H9 (cell line): Measurements from ENCODE around the gene CCSER2. TPM values are rescaled to one million over a fixed set of nuclear protein-coding genes. Genes with fewer than 3 reads are reported as not detected.

Experiments
- DNase-seq: peaks from one replicate; pipeline ENCODE4 v3.0.0-alpha.2; 2017
- H2AFZ ChIP-seq: one replicate; pipeline ENCODE4 v1.6.1; 2013; ENCODE audit warnings: mild to moderate bottlenecking, low read length, control low read depth, moderate library complexity
- H2AK5ac ChIP-seq: 2 replicates; pipeline ENCODE4 v1.6.1; 2013; ENCODE audit warnings: low read length, control low read depth, mixed read lengths; ENCODE audit not compliant: insufficient read length
- H2BK120ac ChIP-seq: one replicate; pipeline ENCODE4 v1.6.1; 2013; ENCODE audit warnings: low read depth, mild to moderate bottlenecking, low read length, control low read depth, inconsistent platforms; ENCODE audit not compliant: poor library complexity, severe bottlenecking
- H2BK12ac ChIP-seq: 2 replicates; pipeline ENCODE4 v1.6.1; 2013; ENCODE audit warnings: low read length, control low read depth, mixed read lengths, low read depth; ENCODE audit not compliant: insufficient read length
- H2BK15ac ChIP-seq: 2 replicates; pipeline ENCODE4 v1.6.1; 2013; ENCODE audit warnings: low read depth, low read length, control low read depth
- H2BK20ac ChIP-seq: one replicate; pipeline ENCODE4 v1.6.1; 2013; ENCODE audit warnings: low read depth, mild to moderate bottlenecking, low read length, control low read depth, inconsistent platforms; ENCODE audit not compliant: poor library complexity, severe bottlenecking
- H2BK5ac ChIP-seq: 2 replicates; pipeline ENCODE4 v1.6.1; 2013; ENCODE audit warnings: low read length, control low read depth, mixed read lengths; ENCODE audit not compliant: insufficient read length
- H3K14ac ChIP-seq: 2 replicates; pipeline ENCODE4 v1.6.1; 2013; ENCODE audit warnings: low read length, control low read depth; ENCODE audit not compliant: insufficient read depth
- H3K18ac ChIP-seq: 2 replicates; pipeline ENCODE4 v1.6.1; 2013; ENCODE audit warnings: low read depth, mild to moderate bottlenecking, mixed read lengths, low read length, control low read depth; ENCODE audit not compliant: insufficient read length
- H3K23ac ChIP-seq: 2 replicates; pipeline ENCODE4 v1.6.1; 2013; ENCODE audit warnings: low read length, control low read depth, mixed read lengths, low read depth; ENCODE audit not compliant: insufficient read length
- H3K23me2 ChIP-seq: 2 replicates; pipeline ENCODE4 v1.6.1; 2013; ENCODE audit warnings: low read depth, mild to moderate bottlenecking, mixed read lengths, low read length, control low read depth; ENCODE audit not compliant: insufficient read length, poor library complexity, severe bottlenecking
- H3K27ac ChIP-seq: 2 replicates; pipeline ENCODE4 v1.5.1; 2013; ENCODE audit warnings: low read length, control low read depth, mixed read lengths, low read depth; ENCODE audit not compliant: insufficient read length
- H3K27me3 ChIP-seq: 2 replicates; pipeline ENCODE4 v1.6.1; 2013; ENCODE audit warnings: low read length, control low read depth, inconsistent platforms; ENCODE audit not compliant: insufficient read depth
- H3K4ac ChIP-seq: 2 replicates; pipeline ENCODE4 v1.6.1; 2013; ENCODE audit warnings: low read depth, mild to moderate bottlenecking, control low read depth, inconsistent platforms, low read length, moderate library complexity
- H3K4me1 ChIP-seq: 2 replicates; pipeline ENCODE4 v1.6.1; 2013; ENCODE audit warnings: low read length, control low read depth, inconsistent platforms; ENCODE audit not compliant: insufficient read depth
- H3K4me2 ChIP-seq: 2 replicates; pipeline ENCODE4 v1.6.1; 2013; ENCODE audit warnings: low read length, control low read depth, mixed read lengths; ENCODE audit not compliant: insufficient read length, insufficient read depth
- H3K56ac ChIP-seq: 2 replicates; pipeline ENCODE4 v1.6.1; 2013; ENCODE audit warnings: low read depth, mild to moderate bottlenecking, mixed read lengths, low read length, control low read depth; ENCODE audit not compliant: insufficient read length
- H3K79me1 ChIP-seq: 2 replicates; pipeline ENCODE4 v1.6.1; 2013; ENCODE audit warnings: low read depth, mild to moderate bottlenecking, moderate library complexity, low read length, control low read depth, inconsistent platforms; ENCODE audit not compliant: insufficient read depth, poor library complexity, severe bottlenecking
- H3K79me2 ChIP-seq: 2 replicates; pipeline ENCODE4 v1.6.1; 2013; ENCODE audit warnings: low read length, control low read depth, inconsistent platforms; ENCODE audit not compliant: insufficient read depth
- H3K9ac ChIP-seq: 2 replicates; pipeline ENCODE4 v1.6.1; 2013; ENCODE audit warnings: low read length, control low read depth, mixed read lengths; ENCODE audit not compliant: insufficient read length; ENCODE audit errors: extremely low read depth
- H3K9me3 ChIP-seq: one replicate; pipeline ENCODE4 v1.6.1; 2013; ENCODE audit warnings: low read depth, low read length, inconsistent platforms; ENCODE audit not compliant: control insufficient read depth
- H3T11ph ChIP-seq: one replicate; pipeline ENCODE4 v1.6.1; 2013; ENCODE audit warnings: mild to moderate bottlenecking, low read length, control low read depth, inconsistent platforms
- H4K20me1 ChIP-seq: one replicate; pipeline ENCODE4 v1.6.1; 2013; ENCODE audit not compliant: control insufficient read depth, insufficient read length, insufficient read depth
- H4K5ac ChIP-seq: 2 replicates; pipeline ENCODE4 v1.6.1; 2013; ENCODE audit warnings: low read depth, mild to moderate bottlenecking, mixed read lengths, low read length, control low read depth; ENCODE audit not compliant: insufficient read length
- H4K8ac ChIP-seq: replicated peaks from 2 replicates; pipeline ENCODE4 v1.6.1; 2013; ENCODE audit warnings: low read length, control low read depth, mixed read lengths, low read depth; ENCODE audit not compliant: insufficient read length
- H4K91ac ChIP-seq: 2 replicates; pipeline ENCODE4 v1.6.1; 2013; ENCODE audit warnings: low read depth, mild to moderate bottlenecking, moderate library complexity, mixed read lengths, low read length, control low read depth; ENCODE audit not compliant: insufficient read length
- H3K27ac Mint-ChIP-seq, 3 experiments: 2 replicates in 2 of 3; 3 replicates in 1 of 3; pipeline ENCODE4 v1.8.0; 2020 to 2021; ENCODE audit warnings: mixed read lengths in 3 of 3, mild to moderate bottlenecking in 1 of 3, moderate library complexity in 1 of 3
- H3K27me3 Mint-ChIP-seq: 2 replicates; pipeline ENCODE4 v1.8.0; 2021; ENCODE audit warnings: low read depth, mild to moderate bottlenecking, moderate library complexity, mixed read lengths
- H3K36me3 Mint-ChIP-seq, 3 experiments: 2 replicates in 2 of 3; 3 replicates in 1 of 3; pipeline ENCODE4 v1.8.0; 2020 to 2021; ENCODE audit warnings: low read depth in 3 of 3, mixed read lengths in 3 of 3; ENCODE audit not compliant: insufficient read depth in 1 of 3
- H3K4me1 Mint-ChIP-seq, 2 experiments: 2 replicates each; pipeline ENCODE4 v1.8.0; 2020; ENCODE audit warnings: mixed read lengths in 2 of 2
- H3K4me3 Mint-ChIP-seq, 2 experiments: 2 replicates in 1 of 2; 3 replicates in 1 of 2; pipeline ENCODE4 v1.8.0; 2020 to 2021; ENCODE audit warnings: mild to moderate bottlenecking in 2 of 2, mixed read lengths in 2 of 2, moderate library complexity in 1 of 2
- H3K9me3 Mint-ChIP-seq, 2 experiments: 2 replicates in 1 of 2; 3 replicates in 1 of 2; pipeline ENCODE4 v1.8.0; 2020; ENCODE audit warnings: mild to moderate bottlenecking in 2 of 2, mixed read lengths in 2 of 2, moderate library complexity in 1 of 2
- CTCF ChIP-seq: fragments of 200-600 bp; sonication (generic); conservative IDR thresholded peaks from 3 replicates; pipeline ENCODE4 v1.8.0; 2021; ENCODE audit warnings: antibody characterized with exemption, mild to moderate bottlenecking
- WGBS: extraction: QIAGEN DNeasy Blood & Tissue Kit; methylation state at CpG from one replicate; pipeline ENCODE4 v1.1.7; 2013; ENCODE audit warnings: missing lambda C conversion rate, low lambda C conversion rate, mixed read lengths; ENCODE audit not compliant: insufficient read length; ENCODE audit errors: extremely low coverage; 5-methylcytosine and 5-hydroxymethylcytosine counted together
- total RNA-seq: library from RNA; stranded (reverse); gene quantifications from 2 replicates; pipeline ENCODE4 v1.2.1, GENCODE V29; 2021

CCSER2 gene
- total RNA-seq, 1 experiment from 2014 or later: 22.2 TPM

GRCh38 chr10:84550756-84551436 lies 222.5 kb downstream of the CCSER2 start:
- H3K27me3 ChIP-seq: no peaks in the 10 kb centered on the region
- no peaks in the 10 kb centered on the region for H3K79me1 ChIP-seq
- no peak overlapping the region for H2BK5ac ChIP-seq
- Mint-ChIP-seq H3K4me3 (no peak overlapping the region), H3K4me1 (peaks cover 5 to 12% of the 10 kb centered on the region in 2 experiments; a peak in 3 of 4 replicates), H3K27me3 (peaks cover 7% of the 10 kb centered on the region), H3K27ac (no peak overlapping the region), H3K9me3 (no peaks in the 10 kb centered on the region; a peak in 1 of 5 replicates), H3K36me3 (no peaks in the 10 kb centered on the region)
- H3K4me1 ChIP-seq: no peaks in the 10 kb centered on the region
- no peak overlapping the region for H3K23ac ChIP-seq
- no peak overlapping the region for H4K5ac ChIP-seq
- no peak overlapping the region for H3K9ac ChIP-seq
- no peak overlapping the region for H3K4ac ChIP-seq
- no peak overlapping the region for H3K27ac ChIP-seq
- no peak overlapping the region for H3K56ac ChIP-seq
- TF ChIP-seq CTCF: no peak
- H4K91ac ChIP-seq: no peak overlapping the region
- H3K79me2 ChIP-seq: no peaks in the 10 kb centered on the region
- no peaks in the 10 kb centered on the region for H3K9me3 ChIP-seq
- no peak for DNase-seq
- no peak overlapping the region for H3K18ac ChIP-seq
- H3K14ac ChIP-seq: no peak overlapping the region
- no peak overlapping the region for H4K8ac ChIP-seq
- H2AK5ac ChIP-seq: no peak overlapping the region
- H3K4me2 ChIP-seq: no peak overlapping the region
- no peaks in the 10 kb centered on the region for H4K20me1 ChIP-seq
- H3K23me2 ChIP-seq: no peaks in the 10 kb centered on the region
- no peak overlapping the region for H3T11ph ChIP-seq
- no peak overlapping the region for H2BK20ac ChIP-seq
- no peak overlapping the region for H2BK12ac ChIP-seq
- no peak overlapping the region for H2BK120ac ChIP-seq
- no peak overlapping the region for H2AFZ ChIP-seq
- WGBS: no CpG with 5 or more reads among the region's 5 CpGs
- no peak overlapping the region for H2BK15ac ChIP-seq
